OCI-LY1 (cell line): ENCODE measurements around the gene GMDS.

Source experiments
- CTCF ChIP-seq: fragments of 200-600 bp; sonication (generic), shearing (Covaris generic); IDR thresholded peaks from 2 replicates; pipeline ENCODE4 v1.5.1; 2017; ENCODE audit warnings: mild to moderate bottlenecking, antibody characterized with exemption, low read length, moderate library complexity, mixed read lengths
- EZH2 ChIP-seq: fragments of 200-600 bp; sonication (generic), shearing (Covaris generic); IDR thresholded peaks from 2 replicates; pipeline ENCODE4 v1.8.0; 2017; ENCODE audit warnings: borderline replicate concordance, mixed run types, mild to moderate bottlenecking, antibody characterized with exemption, low read length, moderate library complexity, mixed read lengths

GRCh38 chr6:2204272-2204671 lies 41.1 kb downstream of the GMDS start:
- TF ChIP-seq CTCF (no peak), EZH2 (no peak)
